ENCODE measurements around the gene TAS2R60. TPM values are rescaled to one million over a fixed set of nuclear protein-coding genes. Genes with fewer than 3 reads are reported as not detected.
A peak's percentile ranks its signal among the peaks of the same experiment; 100 is the strongest.
"Not testable (repeated sequence)": the region's sequence is repeated elsewhere in the genome, so short reads cannot be mapped to it uniquely, and the experiment has no call there.

TAS2R60 gene
- total and polyA plus RNA-seq, 2 experiments from 2014 or later = 0.37 to 4.0 TPM

- not testable (repeated sequence) for H3K4me2 ChIP-seq; H3K79me2 ChIP-seq (replicated peaks; ENCODE audit: insufficient read depth); H3K4me1 ChIP-seq (ENCODE audit: insufficient read depth); H3K4me3 ChIP-seq; H3K36me3 Mint-ChIP-seq (ENCODE audit: low read depth); H4K20me1 ChIP-seq (replicated peaks; ENCODE audit: insufficient read depth); ATAC-seq; H3K4me3 Mint-ChIP-seq; H3K27me3 ChIP-seq (ENCODE audit: insufficient read depth); H3K27ac Mint-ChIP-seq; H3K27ac ChIP-seq (ENCODE audit: low read depth); H2AFZ ChIP-seq; H3K27me3 Mint-ChIP-seq (ENCODE audit: insufficient read depth, low read depth, poor library complexity); H3F3A ChIP-seq (replicated peaks; ENCODE audit: low read depth); H3K9me2 ChIP-seq (ENCODE audit: insufficient read depth); H3K36me3 ChIP-seq (ENCODE audit: insufficient read depth); H3K9me3 Mint-ChIP-seq
- peak; percentile 18 for DNase-seq (ENCODE audit: low spot score)
- peaks cover 14% of the 10 kb centered on the region for H3K4me1 Mint-ChIP-seq
Observed at GRCh38 chr7:143472071-143472689, 28.9 kb downstream of the TAS2R60 start.

- H2AFZ ChIP-seq = no peak within 1 kb of the TSS
- H3K4me1 Mint-ChIP-seq = no peaks in the 10 kb centered on the region; the same call in 2 of the 3 replicates
- H3K4me1 ChIP-seq (ENCODE audit: insufficient read depth) = no peaks in the 10 kb centered on the region
- H3K9me2 ChIP-seq (ENCODE audit: insufficient read depth) = no peaks in the 10 kb centered on the region
- no peak within 1 kb of the TSS for H3K4me2 ChIP-seq
- no peaks in the 10 kb centered on the region for H3F3A ChIP-seq (replicated peaks; ENCODE audit: low read depth)
- H3K27ac ChIP-seq (ENCODE audit: low read depth) = no peak within 1 kb of the TSS
- ATAC-seq = peak; percentile 70
- no peaks in the 10 kb centered on the region for H3K36me3 ChIP-seq (ENCODE audit: insufficient read depth)
- H3K27ac Mint-ChIP-seq = no peak within 1 kb of the TSS
- no peak within 1 kb of the TSS for H3K4me3 ChIP-seq
- H3K4me3 Mint-ChIP-seq = no peak within 1 kb of the TSS
- H3K36me3 Mint-ChIP-seq (ENCODE audit: low read depth) = no peaks in the 10 kb centered on the region
- H3K79me2 ChIP-seq (replicated peaks; ENCODE audit: insufficient read depth) = no peaks in the 10 kb centered on the region
- DNase-seq (ENCODE audit: low spot score) = no peak
- H3K27me3 Mint-ChIP-seq (ENCODE audit: insufficient read depth, low read depth, poor library complexity) = peaks cover 2% of the 10 kb centered on the region
- H3K27me3 ChIP-seq (ENCODE audit: insufficient read depth) = no peaks in the 10 kb centered on the region
- 0 out of 2 replicates have a peak, but pooled peaks cover 2% of the 10 kb centered on the region for H4K20me1 ChIP-seq (replicated peaks; ENCODE audit: insufficient read depth)
- H3K9me3 Mint-ChIP-seq = no peaks in the 10 kb centered on the region
- TF ChIP-seq NANOG (IDR thresholded peaks at IDR 0.05; ENCODE audit: borderline replicate concordance) (no peak), CTCF (conservative IDR thresholded peaks at IDR 0.05; ENCODE audit: low read depth in 2 of 2) (no peak), ETS1 (IDR thresholded peaks at IDR 0.05) (no peak), POLR2AphosphoS5 (IDR thresholded peaks at IDR 0.05; ENCODE audit: low read depth) (no peak), CREB1 (CRISPR knock-in tag; IDR thresholded peaks at IDR 0.05; ENCODE audit: low read depth) (no peak), ZNF462 (CRISPR knock-in tag; IDR thresholded peaks at IDR 0.05) (no peak), ZNF114 (CRISPR knock-in tag; IDR thresholded peaks at IDR 0.05) (no peak), REST (IDR thresholded peaks at IDR 0.05; ENCODE audit: unreplicated experiment) (no peak)
Observed at GRCh38 chr7:143477501-143478150, 34.4 kb downstream of the TAS2R60 start, which contains the start of gene TAS2R41. TAS2R41 (plus strand) TSS chr7:143477873; CDS start chr7:143477873, 0 bp downstream.
